Parathyroid adenoma (tissue), 2 donors: ENCODE data around the gene TMA16.

Experiments
- H2AFZ ChIP-seq: fragments of 300-600 bp; sonication (generic); one replicate; pipeline ENCODE4 v1.7.0; 2017; ENCODE audit warnings: antibody characterized with exemption, mild to moderate bottlenecking
- H3K27ac ChIP-seq: fragments of 300-600 bp; sonication (generic); one replicate; pipeline ENCODE4 v1.7.0; 2017
- H3K27me3 ChIP-seq: fragments of 300-600 bp; sonication (generic); one replicate; pipeline ENCODE4 v1.7.0; 2017; ENCODE audit warnings: low read length; ENCODE audit not compliant: control insufficient read depth, insufficient read depth
- H3K36me3 ChIP-seq: fragments of 300-600 bp; sonication (generic); one replicate; pipeline ENCODE4 v1.7.0; 2017; ENCODE audit warnings: low read length; ENCODE audit not compliant: control insufficient read depth, insufficient read depth
- H3K4me1 ChIP-seq: fragments of 300-600 bp; sonication (generic); one replicate; pipeline ENCODE4 v1.7.0; 2017; ENCODE audit warnings: control low read depth
- H3K4me2 ChIP-seq: fragments of 300-600 bp; sonication (generic); one replicate; pipeline ENCODE4 v1.7.0; 2017; ENCODE audit warnings: low read length
- H3K4me3 ChIP-seq: fragments of 300-600 bp; sonication (generic); one replicate; pipeline ENCODE4 v1.7.0; 2017; ENCODE audit warnings: low read depth, low read length
- H3K79me2 ChIP-seq: fragments of 300-600 bp; sonication (generic); one replicate; pipeline ENCODE4 v1.7.0; 2017; ENCODE audit warnings: control low read depth
- H3K9ac ChIP-seq: fragments of 300-600 bp; sonication (generic); one replicate; pipeline ENCODE4 v1.7.0; 2017; ENCODE audit warnings: mild to moderate bottlenecking
- H3K9me3 ChIP-seq: fragments of 300-600 bp; sonication (generic); one replicate; pipeline ENCODE4 v1.7.0; 2017; ENCODE audit warnings: low read length; ENCODE audit not compliant: control insufficient read depth
- CTCF ChIP-seq: fragments of 300-600 bp; sonication (generic); IDR thresholded peaks from one replicate; pipeline ENCODE4 v1.7.0; 2017; ENCODE audit warnings: antibody characterized with exemption, mild to moderate bottlenecking
- donor health status: primary hyperparathyroidism.

TMA16 gene

GRCh38 chr4:163564221-163564720 lies 69.8 kb downstream of the TMA16 start:
- no peak overlapping the region for H3K9ac ChIP-seq
- H3K4me2 ChIP-seq = no peak overlapping the region
- H3K36me3 ChIP-seq = no peaks in the 10 kb centered on the region
- H2AFZ ChIP-seq = no peak overlapping the region
- H3K27me3 ChIP-seq = no peaks in the 10 kb centered on the region
- H3K4me3 ChIP-seq = no peak overlapping the region
- no peaks in the 10 kb centered on the region for H3K4me1 ChIP-seq
- no peak overlapping the region for H3K27ac ChIP-seq
- TF ChIP-seq CTCF = no peak
- no peaks in the 10 kb centered on the region for H3K79me2 ChIP-seq
- no peaks in the 10 kb centered on the region for H3K9me3 ChIP-seq

GRCh38 chr4:163565226-163566135 lies 71.0 kb downstream of the TMA16 start:
- H3K4me3 ChIP-seq = no peak overlapping the region
- TF ChIP-seq CTCF = no peak
- H2AFZ ChIP-seq = no peak overlapping the region
- no peak overlapping the region for H3K9ac ChIP-seq
- no peak overlapping the region for H3K27ac ChIP-seq
- no peaks in the 10 kb centered on the region for H3K36me3 ChIP-seq
- no peaks in the 10 kb centered on the region for H3K4me1 ChIP-seq
- H3K9me3 ChIP-seq = no peaks in the 10 kb centered on the region
- H3K79me2 ChIP-seq = no peaks in the 10 kb centered on the region
- H3K4me2 ChIP-seq = no peak overlapping the region
- H3K27me3 ChIP-seq = no peaks in the 10 kb centered on the region

GRCh38 chr4:163566257-163566796 lies 71.8 kb downstream of the TMA16 start:
- H3K9me3 ChIP-seq = no peaks in the 10 kb centered on the region
- H3K36me3 ChIP-seq = no peaks in the 10 kb centered on the region
- TF ChIP-seq CTCF = no peak

GRCh38 chr4:163568843-163569242 lies 74.4 kb downstream of the TMA16 start:
- Histone ChIP-seq H3K4me3 (no peak overlapping the region), H3K36me3 (no peaks in the 10 kb centered on the region), H3K9me3 (no peaks in the 10 kb centered on the region), H3K4me1 (no peaks in the 10 kb centered on the region), H3K27ac (no peak overlapping the region), H2AFZ (no peak overlapping the region), H3K9ac (no peak overlapping the region), H3K27me3 (no peaks in the 10 kb centered on the region), H3K4me2 (no peak overlapping the region), H3K79me2 (no peaks in the 10 kb centered on the region)
- no peak for TF ChIP-seq CTCF

More at GRCh38 chr4:163566257-163566796, 71.8 kb downstream of the TMA16 start:
- Histone ChIP-seq H3K9ac (no peak overlapping the region), H3K79me2 (no peaks in the 10 kb centered on the region), H3K4me2 (no peak overlapping the region), H3K4me1 (no peaks in the 10 kb centered on the region), H2AFZ (no peak overlapping the region), H3K27me3 (no peaks in the 10 kb centered on the region), H3K27ac (no peak overlapping the region), H3K4me3 (no peak overlapping the region)
